SIG-M5 treated with dmso at 0.1 percent for 504 hours (cell line): ENCODE data around the gene RFK.
"Not testable (repeated sequence)": the region's sequence is repeated elsewhere in the genome, so short reads cannot be mapped to it uniquely, and the experiment has no call there.

Experiments
- DNase-seq: peaks from one replicate; lab custom pipeline; 2025; ENCODE audit not compliant: unreplicated experiment; lab: John Stamatoyannopoulos, UW

The RFK gene

GRCh38 chr9:76371901-76372300 lies 22.3 kb downstream of the RFK start:
- DNase-seq, result no peak

DNA sequence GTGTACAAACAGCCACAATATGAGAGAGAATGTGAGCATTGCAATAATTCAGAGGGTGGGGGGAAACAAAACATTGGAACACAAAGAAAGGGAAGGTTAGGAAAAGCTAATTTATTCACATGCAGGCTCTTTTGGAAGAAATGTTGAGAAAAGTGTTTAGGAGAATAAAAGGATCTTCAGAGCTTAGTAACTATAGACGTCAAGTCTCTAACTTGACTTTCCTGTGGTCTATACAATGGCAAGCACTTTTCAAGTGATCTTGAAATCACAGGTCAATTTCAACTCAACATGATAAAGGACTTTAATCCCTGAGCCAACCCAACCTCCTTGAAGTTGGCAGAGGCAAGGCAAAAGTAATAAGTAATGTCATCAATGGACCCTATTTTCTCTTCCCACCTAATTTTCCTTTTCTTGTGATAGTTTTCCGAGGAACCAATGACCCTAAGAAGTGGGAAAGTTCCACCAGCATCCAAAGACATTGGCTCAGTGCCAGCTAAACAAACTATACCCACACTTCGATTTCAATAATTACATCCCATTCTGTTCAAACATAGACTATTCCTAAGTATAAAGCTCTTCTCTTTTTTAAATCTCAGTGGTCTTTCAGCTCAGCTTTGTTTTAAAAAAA lies 23.7 kb downstream of the RFK start:
- DNase-seq, result no peak

DNA sequence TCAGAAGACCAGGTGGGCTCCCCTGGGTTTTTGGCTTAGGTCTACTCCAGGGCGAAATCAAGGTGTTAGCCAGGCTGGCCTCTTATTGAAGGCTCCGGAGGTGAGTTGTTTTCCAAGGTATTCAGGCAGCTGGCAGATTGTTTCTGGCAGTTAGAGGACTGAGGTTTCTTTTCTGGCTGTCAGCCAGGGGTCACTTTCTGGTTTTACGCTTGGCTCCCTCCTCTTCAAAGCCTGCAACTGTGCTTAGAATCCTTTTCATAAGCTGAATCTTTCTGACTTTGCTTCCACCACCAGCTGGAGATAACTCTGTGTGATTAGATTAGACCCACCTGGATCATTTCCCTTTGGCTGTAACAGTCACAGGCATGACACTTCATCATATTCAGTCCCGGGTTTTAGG lies 24.6 kb downstream of the RFK start:
- no peak for DNase-seq

DNA sequence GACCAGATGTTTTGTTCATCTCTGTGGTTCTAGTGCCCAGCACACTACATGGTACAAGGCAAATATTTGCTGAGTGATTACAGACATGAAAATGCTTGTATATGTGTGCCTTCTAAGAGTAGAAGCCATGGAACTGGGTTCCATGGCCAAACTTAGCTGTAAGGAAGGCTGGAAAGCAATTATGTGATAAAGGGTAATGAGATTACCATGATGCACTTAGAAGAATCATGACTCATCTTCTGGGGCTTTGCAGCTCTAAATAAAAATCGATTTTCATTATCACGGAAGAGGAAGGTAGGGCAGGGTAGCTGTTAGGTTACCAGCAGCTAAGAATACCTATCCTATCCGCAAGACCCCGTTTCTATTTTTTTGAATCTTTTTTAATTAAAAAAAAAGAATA lies 28.0 kb downstream of the RFK start:
- DNase-seq, result no peak

GRCh38 chr9:76365028-76365427 lies 29.2 kb downstream of the RFK start:
- no peak for DNase-seq

DNA sequence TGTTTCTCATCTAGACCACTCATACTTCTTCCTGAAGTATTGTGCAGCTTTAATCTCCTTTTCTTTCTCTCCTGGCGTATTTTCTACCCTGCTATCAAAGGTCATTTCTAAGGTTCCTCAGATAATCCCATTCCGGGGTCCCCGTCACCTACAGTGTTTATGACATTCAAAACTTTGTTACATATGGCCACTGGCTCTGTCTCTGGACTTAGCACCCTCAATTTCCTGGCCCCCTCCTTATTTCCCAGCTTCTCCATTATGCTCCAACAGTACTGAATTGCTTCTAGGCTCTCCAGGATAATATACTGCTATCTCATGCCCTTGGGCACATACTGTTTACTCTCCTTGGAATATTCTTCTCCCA lies 31.2 kb downstream of the RFK start:
- no peak for DNase-seq

- not testable (repeated sequence) for DNase-seq
Observed at GRCh38 chr9:76362332-76363031, 31.7 kb downstream of the RFK start.

GRCh38 chr9:76359766-76360165 lies 34.5 kb downstream of the RFK start:
- DNase-seq, result no peak

DNA sequence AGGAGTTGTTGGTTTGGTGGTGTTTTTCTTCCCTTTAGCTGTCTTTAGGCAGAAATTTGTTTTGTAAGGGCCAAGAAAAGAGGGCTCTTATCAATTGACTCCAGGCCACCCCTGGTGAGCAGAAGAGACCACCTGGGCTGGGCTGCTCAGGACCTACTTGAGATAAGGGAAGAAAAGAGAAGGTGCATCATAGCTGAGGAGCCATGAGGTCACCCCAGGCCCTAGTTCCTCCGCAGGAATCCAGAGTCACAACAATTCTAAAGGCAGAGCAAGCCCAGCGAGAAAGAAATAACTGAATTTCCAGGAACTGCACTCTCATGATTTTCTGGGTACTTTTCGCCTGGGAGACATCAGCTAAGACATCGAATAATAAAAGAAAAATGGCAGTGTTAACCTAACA lies 34.9 kb downstream of the RFK start:
- DNase-seq, result no peak

- DNase-seq, result peak; percentile 68
Observed at GRCh38 chr9:76358628-76359280, 35.5 kb downstream of the RFK start.

GRCh38 chr9:76357555-76357954 lies 36.7 kb downstream of the RFK start:
- no peak for DNase-seq

DNA sequence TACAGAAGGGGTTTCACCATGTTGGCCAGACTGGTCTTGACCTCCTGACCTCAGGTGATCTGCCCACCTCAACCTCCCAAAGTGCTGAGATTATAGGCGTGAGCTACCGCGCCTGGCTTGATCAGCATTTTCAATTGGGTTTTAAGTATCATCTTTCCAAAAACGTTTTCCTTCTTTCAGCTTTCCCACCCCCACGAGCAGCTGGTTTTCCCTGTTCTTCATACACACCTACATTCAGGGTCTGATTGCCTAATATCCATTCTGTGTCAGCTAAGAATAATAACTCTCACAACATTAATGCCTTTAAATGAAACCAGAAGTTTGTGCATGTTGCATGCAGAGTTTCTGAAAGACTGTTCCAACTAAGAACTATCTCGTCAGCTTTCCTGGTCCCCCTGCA lies 38.3 kb downstream of the RFK start:
- DNase-seq, result no peak

- no peak for DNase-seq
Observed at GRCh38 chr9:76354221-76354620, 40.0 kb downstream of the RFK start.

- no peak for DNase-seq
Observed at GRCh38 chr9:76353280-76353679, 40.9 kb downstream of the RFK start.

- peak; percentile 28 for DNase-seq
Observed at GRCh38 chr9:76352026-76352620, 42.1 kb downstream of the RFK start.

- no peak for DNase-seq
Observed at GRCh38 chr9:76351006-76351405, 43.2 kb downstream of the RFK start.

- DNase-seq, result no peak
Observed at GRCh38 chr9:76349865-76350264, 44.4 kb downstream of the RFK start.

GRCh38 chr9:76342858-76343257 lies 51.4 kb downstream of the RFK start:
- no peak for DNase-seq

DNA sequence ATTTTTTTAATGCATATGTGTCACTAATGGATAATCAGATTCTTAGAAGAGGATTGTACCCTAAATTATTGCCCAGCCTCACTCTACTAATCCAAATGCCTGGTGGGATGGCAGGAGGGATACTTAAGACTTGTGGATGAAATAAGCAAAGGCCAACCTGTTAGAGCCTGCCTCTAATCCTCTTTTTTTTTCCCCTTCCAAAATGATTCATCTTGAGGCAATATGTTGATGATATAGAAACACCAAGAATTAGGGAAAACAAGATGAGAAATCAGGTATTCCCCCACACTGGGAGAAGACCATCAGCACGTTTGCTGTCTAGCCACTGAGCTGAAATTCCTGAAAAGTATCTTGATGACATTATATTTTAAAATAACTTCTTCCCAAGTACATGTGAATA lies 52.0 kb downstream of the RFK start:
- no peak for DNase-seq

DNA sequence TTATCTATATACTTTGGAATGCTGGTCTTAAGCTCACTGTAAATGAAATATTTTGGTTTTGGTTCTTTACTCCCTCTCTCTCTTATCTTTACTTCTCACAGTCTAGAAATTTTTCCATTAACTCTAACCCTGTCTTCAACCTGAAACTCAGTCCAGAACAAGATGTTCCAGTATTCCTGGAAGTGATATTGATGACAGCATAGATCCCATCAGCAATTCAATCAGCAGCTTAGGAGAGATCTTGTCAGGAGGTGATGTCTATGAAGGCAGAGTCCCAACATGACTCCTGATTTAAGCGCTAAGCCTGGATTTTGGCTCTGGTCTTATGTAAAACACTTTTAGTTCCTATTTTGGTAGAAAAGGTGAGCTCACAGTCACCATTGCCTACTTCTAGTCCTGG lies 52.6 kb downstream of the RFK start:
- DNase-seq, result no peak

- DNase-seq, result no peak
Observed at GRCh38 chr9:76338418-76338817, 55.8 kb downstream of the RFK start.

- DNase-seq, result no peak
Observed at GRCh38 chr9:76336027-76336426, 58.2 kb downstream of the RFK start.
